ENCODE measurements around the gene TRUB2. TPM values are rescaled to one million over a fixed set of nuclear protein-coding genes. Genes with fewer than 3 reads are reported as not detected.
"Not testable (repeated sequence)": the region's sequence is repeated elsewhere in the genome, so short reads cannot be mapped to it uniquely, and the experiment has no call there.

TRUB2 gene
- polyA plus RNA-seq, 5 donors: 29.3 to 34.5 (median 33.0) TPM

- no peak for DNase-seq
Observed at GRCh38 chr9:128304136-128304970, 17.9 kb downstream of the TRUB2 start.

- DNase-seq: no peak
Observed at GRCh38 chr9:128298535-128299482, 23.4 kb downstream of the TRUB2 start.

- no peak for DNase-seq
Observed at GRCh38 chr9:128297221-128297773, 24.9 kb downstream of the TRUB2 start.

GRCh38 chr9:128296340-128297220, 25.7 kb downstream of the TRUB2 start:
- DNase-seq: no peak

GRCh38 chr9:128294142-128294541, 28.1 kb downstream of the TRUB2 start:
- no peak for DNase-seq

GRCh38 chr9:128293091-128293490, 29.2 kb downstream of the TRUB2 start:
- DNase-seq: no peak

GRCh38 chr9:128292009-128292408, 30.2 kb downstream of the TRUB2 start:
- DNase-seq: no peak

GRCh38 chr9:128288273-128289004, 33.8 kb downstream of the TRUB2 start:
- no peak for DNase-seq

- DNase-seq: peak; percentile 61 to 63
Observed at GRCh38 chr9:128286440-128286839, 35.8 kb downstream of the TRUB2 start.

- no peak for DNase-seq
Observed at GRCh38 chr9:128285033-128285784, 37.0 kb downstream of the TRUB2 start.

GRCh38 chr9:128282500-128282899, 39.7 kb downstream of the TRUB2 start:
- DNase-seq: no peak

GRCh38 chr9:128280084-128280622, 42.1 kb downstream of the TRUB2 start:
- DNase-seq: no peak

GRCh38 chr9:128279088-128280073, 42.9 kb downstream of the TRUB2 start:
- not testable (repeated sequence) for DNase-seq

- peak in 1 of 2 donors; percentile 57 for DNase-seq
Observed at GRCh38 chr9:128276574-128277270, 45.5 kb downstream of the TRUB2 start.

GRCh38 chr9:128276008-128276573, 46.2 kb downstream of the TRUB2 start, which contains the start of gene SWI5:
SWI5 (plus strand) TSS chr9:128276276.
- DNase-seq: peak; percentile 100

GRCh38 chr9:128275198-128276007, 46.8 kb downstream of the TRUB2 start, which contains the start of gene GOLGA2:
GOLGA2 (minus strand) TSS chr9:128276007; CDS start chr9:128275976, 31 bp downstream.
- DNase-seq: peak; percentile 54 to 60

All from right lung (tissue), 5 donors.